RPMI7951 (cell line): ENCODE data around the gene FKBP2. TPM values are rescaled to one million over a fixed set of nuclear protein-coding genes. Genes with fewer than 3 reads are reported as not detected.

Source experiments
- DNase-seq: peaks from one replicate; pipeline ENCODE4 v3.0.0-alpha.2; 2012; ENCODE audit warnings: low read depth
- total RNA-seq: library from RNA; depleted of rRNA; stranded (reverse); fragments of >200 nt; shearing (Covaris generic); gene quantifications from 2 replicates; pipeline ENCODE4 v1.2.3, GENCODE V29; 2014

FKBP2 gene
- total RNA-seq, 1 experiment from 2014 or later = 76.3 TPM

DNA sequence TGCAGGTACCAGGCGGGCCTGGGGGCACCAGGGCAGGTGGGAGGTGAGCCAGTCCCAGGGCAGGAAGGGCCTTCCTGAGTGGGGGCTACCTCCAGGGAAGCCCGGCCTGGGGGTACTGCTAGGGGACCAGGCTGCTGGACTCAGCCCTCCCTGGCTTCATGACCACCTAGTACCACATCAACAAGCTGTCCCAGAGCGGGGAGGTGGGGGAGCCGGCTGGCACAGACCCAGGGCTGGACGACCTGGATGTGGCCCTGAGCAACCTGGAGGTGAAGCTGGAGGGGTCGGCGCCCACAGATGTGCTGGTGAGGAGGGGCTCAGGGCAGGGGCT, 21.6 kb upstream of the FKBP2 start:
- no peak for DNase-seq

GRCh38 chr11:64219755-64220154, 21.1 kb upstream of the FKBP2 start:
- no peak for DNase-seq

DNA sequence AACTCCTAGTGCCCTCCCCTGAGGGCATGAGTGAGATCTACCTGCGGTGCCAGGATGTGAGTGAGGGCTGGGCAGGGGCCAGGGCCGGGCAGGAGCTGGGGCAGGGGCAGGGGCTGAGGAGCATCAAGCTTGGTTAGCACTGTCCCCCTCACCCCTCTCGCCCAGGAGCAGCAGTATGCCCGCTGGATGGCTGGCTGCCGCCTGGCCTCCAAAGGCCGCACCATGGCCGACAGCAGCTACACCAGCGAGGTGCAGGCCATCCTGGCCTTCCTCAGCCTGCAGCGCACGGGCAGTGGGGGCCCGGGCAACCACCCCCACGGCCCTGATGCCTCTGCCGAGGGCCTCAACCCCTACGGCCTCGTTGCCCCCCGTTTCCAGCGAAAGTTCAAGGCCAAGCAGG, 20.6 kb upstream of the FKBP2 start:
- no peak for DNase-seq

DNA sequence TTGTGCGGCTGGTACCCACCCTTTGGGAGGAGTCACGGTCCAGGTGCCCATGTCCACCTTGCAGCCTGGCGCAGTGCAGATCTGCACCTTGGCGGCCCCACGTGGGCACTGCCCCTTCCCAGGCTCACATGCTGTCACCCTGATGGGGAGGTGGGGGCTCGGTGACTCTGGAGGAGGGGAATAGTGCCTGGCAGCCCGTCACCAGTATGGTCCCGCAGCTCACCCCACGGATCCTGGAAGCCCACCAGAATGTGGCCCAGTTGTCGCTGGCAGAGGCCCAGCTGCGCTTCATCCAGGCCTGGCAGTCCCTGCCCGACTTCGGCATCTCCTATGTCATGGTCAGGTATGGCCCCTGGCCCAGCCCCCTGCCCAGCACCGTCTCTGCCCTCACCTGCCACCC, 20.1 kb upstream of the FKBP2 start:
- no peak for DNase-seq

DNA sequence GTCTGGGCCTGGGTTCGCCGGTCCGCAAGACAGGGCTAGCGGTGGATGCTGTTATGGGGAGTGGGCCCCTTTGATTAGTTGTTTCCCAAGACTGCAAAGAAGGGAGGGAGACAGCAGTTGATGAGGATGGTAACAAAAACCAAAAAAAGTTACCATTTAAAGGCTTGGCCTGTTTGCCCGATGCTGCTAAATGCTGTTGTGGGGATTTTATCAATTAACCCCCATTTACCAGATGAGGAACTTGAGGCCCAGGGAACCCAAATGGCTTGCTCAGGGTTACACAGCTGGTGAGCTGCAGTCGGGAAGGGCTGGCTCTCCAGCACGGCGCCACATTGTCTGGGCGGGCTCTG, 18.3 kb upstream of the FKBP2 start:
- DNase-seq = no peak

- DNase-seq = no peak
Measured at GRCh38 chr11:64223001-64223651, 17.8 kb upstream of the FKBP2 start.

DNA sequence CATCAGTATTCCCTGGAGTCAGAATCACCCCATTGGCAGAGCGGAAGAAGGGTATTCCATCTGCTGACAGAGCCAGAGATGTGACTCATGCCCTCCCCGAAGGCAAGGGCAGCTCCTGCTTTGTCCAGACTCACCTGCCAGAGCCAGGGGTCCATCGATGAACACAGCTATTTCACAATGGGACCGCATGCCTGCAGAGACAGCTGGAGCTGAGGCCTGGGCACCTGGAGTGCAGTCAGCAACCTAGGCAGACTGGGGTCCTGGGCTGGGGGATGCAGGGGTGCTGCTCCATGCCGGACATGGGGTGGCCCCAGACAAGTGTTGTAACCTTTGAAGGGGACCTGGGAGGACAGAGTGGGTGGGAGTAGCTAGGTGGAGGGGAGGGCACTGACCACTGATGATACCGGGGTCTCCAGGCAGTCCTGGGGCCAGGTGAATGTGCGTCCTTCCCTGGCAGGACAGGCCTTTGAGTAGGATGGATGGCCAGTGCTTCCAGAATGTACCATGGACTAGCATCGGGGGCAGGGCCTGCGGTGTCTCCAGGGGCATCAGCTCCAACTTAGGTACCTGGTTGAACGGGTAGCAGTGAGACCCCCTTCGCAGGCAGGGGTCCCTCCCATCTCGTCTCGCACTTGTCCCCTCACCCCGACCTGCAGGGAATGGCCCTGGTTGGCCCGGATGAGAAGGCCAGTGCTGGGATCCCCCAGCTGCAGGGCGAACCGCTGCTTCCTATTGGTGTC, 16.6 kb upstream of the FKBP2 start:
- peak; percentile 74 for DNase-seq

GRCh38 chr11:64224891-64225607, 15.8 kb upstream of the FKBP2 start:
- peak; percentile 32 for DNase-seq

DNA sequence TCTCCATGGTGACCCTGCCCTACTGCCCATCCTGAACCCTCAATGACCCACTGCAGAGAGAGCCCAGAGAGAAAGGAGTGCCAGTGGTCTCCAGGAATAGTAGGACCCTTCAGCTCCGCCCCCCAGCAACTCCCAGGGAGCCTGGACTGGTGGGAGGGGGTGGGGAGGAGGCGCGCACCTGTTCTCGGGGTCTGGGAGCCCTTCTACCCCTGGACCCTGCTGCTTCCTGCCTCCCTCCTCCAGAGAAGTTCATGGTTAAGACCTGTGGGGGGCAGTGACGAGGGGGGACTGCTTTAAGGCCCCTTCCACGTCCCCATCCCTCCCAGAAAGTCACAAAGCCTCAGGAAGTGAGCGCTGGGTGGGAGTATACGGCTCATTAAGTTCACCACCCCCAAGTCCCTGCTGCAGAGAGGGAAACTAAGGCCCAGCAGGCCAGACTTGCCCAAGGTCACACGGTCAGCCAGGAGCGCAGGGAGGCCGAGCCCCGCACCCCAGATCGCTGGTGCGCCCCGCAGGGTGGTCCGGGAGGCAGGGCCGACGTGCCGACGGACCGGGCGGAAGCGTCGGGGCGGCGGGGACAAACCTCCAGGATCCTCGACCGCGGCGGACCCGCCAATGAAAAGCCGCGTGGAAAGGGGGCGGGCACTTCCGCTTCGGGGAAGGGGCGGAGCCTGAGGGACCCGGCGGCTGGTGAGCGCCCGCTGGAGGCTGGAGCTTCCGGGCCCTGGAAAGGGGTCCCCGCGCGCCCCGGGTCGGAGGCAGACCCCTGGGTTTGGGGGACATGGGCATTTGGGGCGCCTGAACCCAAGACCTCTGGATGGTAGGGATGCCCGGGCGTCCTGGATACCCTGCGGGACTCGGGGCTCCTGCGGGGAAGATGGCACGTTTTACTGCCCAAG, 15.0 kb upstream of the FKBP2 start, which contains the start of the genes NUDT22 and TRPT1:
Gene NUDT22, plus strand, starts transcription at position 667 of the 899 bp plus-strand sequence. CDS start 379 bp downstream, outside the sequence.
Gene TRPT1, minus strand, starts transcription at position 579 of the 899 bp plus-strand sequence. Its CDS starts 326 bp downstream, at position 253.
- DNase-seq = peak; percentile 81

DNA sequence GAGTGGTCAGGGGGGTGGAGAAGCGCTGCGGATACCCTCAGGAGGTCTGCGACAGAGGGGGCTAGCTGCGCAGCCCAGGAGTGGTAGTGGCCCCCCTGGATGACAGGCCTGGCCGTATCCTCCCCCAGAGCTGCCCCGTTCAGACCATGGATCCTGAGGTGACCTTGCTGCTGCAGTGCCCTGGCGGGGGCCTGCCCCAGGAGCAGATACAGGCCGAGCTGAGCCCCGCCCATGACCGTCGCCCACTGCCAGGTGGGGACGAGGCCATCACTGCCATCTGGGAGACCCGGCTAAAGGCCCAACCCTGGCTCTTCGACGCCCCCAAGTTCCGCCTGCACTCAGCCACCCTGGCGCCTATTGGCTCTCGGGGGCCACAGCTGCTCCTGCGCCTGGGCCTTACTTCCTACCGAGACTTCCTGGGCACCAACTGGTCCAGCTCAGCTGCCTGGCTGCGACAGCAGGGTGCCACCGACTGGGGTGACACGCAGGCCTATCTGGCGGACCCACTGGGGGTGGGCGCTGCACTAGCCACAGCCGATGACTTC, 14.3 kb upstream of the FKBP2 start:
- DNase-seq = peak; percentile 50

DNA sequence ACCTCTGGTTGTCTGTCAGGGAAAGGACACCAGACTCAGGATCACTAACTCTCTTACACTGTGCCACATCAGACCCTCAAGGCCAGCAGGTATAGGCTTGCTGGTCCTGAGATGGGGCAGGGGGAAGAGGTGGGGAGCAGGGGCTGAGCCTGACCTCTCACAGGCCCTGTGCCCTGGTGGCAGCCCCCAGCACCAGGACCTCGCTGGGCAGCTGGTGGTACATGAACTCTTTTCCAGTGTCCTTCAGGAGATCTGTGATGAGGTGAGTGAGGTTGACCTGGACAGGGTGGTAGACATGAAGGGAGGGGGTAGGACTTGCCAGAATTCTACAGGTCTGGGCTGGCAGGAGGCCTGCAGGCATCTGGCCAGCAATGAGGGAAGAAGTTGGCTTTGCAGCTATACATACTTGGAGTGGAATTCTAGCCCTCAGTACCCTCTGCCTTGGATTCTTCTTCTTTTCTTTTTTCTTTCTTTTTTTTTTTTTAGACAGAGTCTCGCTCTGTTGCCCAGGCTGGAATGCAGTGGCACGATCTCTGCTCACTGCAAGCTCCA, 13.4 kb upstream of the FKBP2 start:
- no peak for DNase-seq

DNA sequence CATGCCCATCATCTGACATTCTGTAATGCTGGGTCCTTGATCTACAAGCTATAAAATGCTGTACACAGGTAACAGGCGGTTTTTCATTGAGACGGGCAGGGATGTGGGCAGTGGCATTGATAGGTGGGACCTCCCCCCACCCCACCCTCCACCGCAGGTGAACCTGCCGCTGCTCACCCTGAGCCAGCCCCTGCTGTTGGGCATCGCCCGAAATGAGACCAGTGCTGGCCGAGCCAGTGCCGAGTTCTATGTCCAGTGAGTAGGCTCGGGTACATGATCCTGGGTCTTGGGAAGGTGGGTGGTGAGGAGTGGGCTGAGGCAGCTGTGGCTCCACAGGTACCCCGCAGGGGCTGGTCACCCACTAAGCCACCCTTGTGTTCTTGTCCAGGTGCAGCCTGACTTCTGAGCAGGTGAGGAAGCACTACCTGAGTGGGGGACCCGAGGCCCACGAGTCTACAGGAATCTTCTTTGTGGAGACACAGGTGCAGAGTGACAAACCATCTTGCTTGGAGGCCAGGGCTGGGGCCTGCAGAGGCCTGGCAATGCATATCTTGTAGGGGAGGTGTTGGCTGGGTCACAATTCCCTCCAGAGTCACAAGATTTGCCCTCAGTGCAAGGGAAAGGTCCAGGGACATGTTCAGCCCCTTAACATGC, 11.7 kb upstream of the FKBP2 start:
- DNase-seq = no peak

GRCh38 chr11:64229744-64230170, 11.1 kb upstream of the FKBP2 start:
- no peak for DNase-seq

GRCh38 chr11:64230171-64230984, 10.5 kb upstream of the FKBP2 start, which contains the start of gene DNAJC4:
TSS of gene DNAJC4 (plus strand) at chr11:64230548. CDS start at chr11:64230855, 307 bp downstream.
- DNase-seq = peak; percentile 85

GRCh38 chr11:64230985-64231365, 9.9 kb upstream of the FKBP2 start:
- no peak for DNase-seq

DNA sequence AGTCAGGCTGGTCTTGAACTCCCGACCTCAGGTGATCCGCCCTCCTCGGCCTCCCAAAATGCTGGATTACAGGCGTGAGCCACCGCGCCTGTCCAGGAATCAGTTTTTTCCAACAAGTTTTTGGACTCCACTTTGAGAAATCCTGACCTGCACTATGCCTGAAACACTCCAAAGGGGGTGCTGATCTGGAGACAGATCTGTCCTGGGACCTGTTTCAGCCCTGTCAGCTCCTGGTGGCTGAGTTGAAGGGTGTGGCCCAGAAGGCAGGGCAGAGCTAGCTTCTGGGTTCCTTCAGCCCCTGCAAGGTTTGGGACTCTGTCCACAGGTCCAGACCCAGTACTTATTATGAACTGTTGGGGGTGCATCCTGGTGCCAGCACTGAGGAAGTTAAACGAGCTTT, 9.3 kb upstream of the FKBP2 start:
- no peak for DNase-seq

- no peak for DNase-seq
Measured at GRCh38 chr11:64232182-64232966, 8.5 kb upstream of the FKBP2 start.

DNA sequence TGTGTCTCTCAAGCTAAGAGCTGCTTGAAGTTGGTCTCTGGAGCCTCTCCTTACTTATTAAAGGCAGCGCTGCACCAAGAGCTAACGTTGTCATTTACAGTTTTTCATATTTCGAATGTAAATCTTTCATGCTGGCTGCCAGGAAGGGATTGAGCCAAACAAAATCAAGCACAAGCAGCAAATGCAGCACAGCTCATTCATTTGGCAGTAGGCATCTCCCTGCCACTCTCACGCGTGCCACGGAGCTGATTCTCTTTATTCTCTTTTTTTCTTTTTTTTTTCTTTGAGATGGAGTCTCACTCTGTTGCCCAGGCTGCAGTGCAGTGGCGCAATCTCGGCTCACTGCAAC, 8.0 kb upstream of the FKBP2 start:
- no peak for DNase-seq
